GM12864 (cell line): ENCODE results near the gene LTB.
"Not testable (repeated sequence)": the region's sequence is repeated elsewhere in the genome, so short reads cannot be mapped to it uniquely, and the experiment has no call there.

Source experiments
- DNase-seq: peaks from one replicate; pipeline ENCODE4 v3.0.0-alpha.2; 2011; ENCODE audit warnings: low read depth
- H3K4me3 ChIP-seq: 2 replicates; pipeline ENCODE4 v1.5.1; 2011; ENCODE audit warnings: mild to moderate bottlenecking, low read depth, low read length, control low read depth
- CTCF ChIP-seq: IDR thresholded peaks from 2 replicates; pipeline ENCODE4 v1.5.1; 2011; ENCODE audit warnings: low read depth, mild to moderate bottlenecking, moderate library complexity, low read length, control low read depth, inconsistent platforms; ENCODE audit errors: missing control alignments

LTB gene

GRCh38 chr6:31557443-31558317 lies 24.5 kb downstream of the LTB start:
- H3K4me3 ChIP-seq, result peak overlapping the region; percentile 36
- TF ChIP-seq CTCF, result no peak

GRCh38 chr6:31556307-31556706 lies 25.9 kb downstream of the LTB start:
- no peak for DNase-seq
- H3K4me3 ChIP-seq, result no peak overlapping the region

More at GRCh38 chr6:31557443-31558317, 24.5 kb downstream of the LTB start:
- DNase-seq, result no peak

GRCh38 chr6:31551371-31551770 lies 30.9 kb downstream of the LTB start:
- DNase-seq, result peak; percentile 63
- peak; percentile 73 for TF ChIP-seq CTCF
- H3K4me3 ChIP-seq, result not testable (repeated sequence)

More at GRCh38 chr6:31556307-31556706, 25.9 kb downstream of the LTB start:
- TF ChIP-seq CTCF, result no peak

GRCh38 chr6:31548544-31548873 lies 33.7 kb downstream of the LTB start:
- DNase-seq, result no peak
- peak overlapping the region; percentile 56; the same call in 1 of the 2 replicates for H3K4me3 ChIP-seq

GRCh38 chr6:31547727-31548543 lies 34.3 kb downstream of the LTB start:
- no peak for DNase-seq
- no peak for TF ChIP-seq CTCF
- H3K4me3 ChIP-seq, result peak overlapping the region; percentile 56

More at GRCh38 chr6:31548544-31548873, 33.7 kb downstream of the LTB start:
- TF ChIP-seq CTCF, result no peak

GRCh38 chr6:31546958-31547726 lies 35.1 kb downstream of the LTB start, which contains the start of gene NFKBIL1:
NFKBIL1 (plus strand) TSS chr6:31547608; CDS start chr6:31547695, 87 bp downstream.
- no peak for TF ChIP-seq CTCF
- peak within 1 kb of the TSS; percentile 56 for H3K4me3 ChIP-seq
- peak; percentile 95 for DNase-seq
